H7 (cell line): ENCODE results near the gene FGF13. TPM values are rescaled to one million over a fixed set of nuclear protein-coding genes. Genes with fewer than 3 reads are reported as not detected.

Source experiments
- DNase-seq: peaks from one replicate; pipeline ENCODE4 v3.0.0; 2012
- H3K27me3 ChIP-seq: 2 replicates; pipeline ENCODE4 v1.6.0; 2011; ENCODE audit warnings: mild to moderate bottlenecking, low read length; ENCODE audit not compliant: control insufficient read depth, insufficient read depth
- H3K36me3 ChIP-seq: replicated peaks from 2 replicates; pipeline ENCODE4 v1.5.1; 2011; ENCODE audit warnings: low read length; ENCODE audit not compliant: control insufficient read depth, insufficient read depth
- H3K4me3 ChIP-seq: 2 replicates; pipeline ENCODE4 v1.5.1; 2011; ENCODE audit warnings: low read depth, mild to moderate bottlenecking, control low read depth, low read length, moderate library complexity; ENCODE audit not compliant: insufficient read depth
- total RNA-seq: library from RNA; depleted of rRNA; stranded (reverse); fragments of >200 nt; shearing (Covaris generic); gene quantifications from 2 replicates; pipeline ENCODE4 v1.2.3, GENCODE V29; 2014; rRNA removed

FGF13 gene
- 81.2 and 96.9 TPM in 2 replicates for total RNA-seq

DNA sequence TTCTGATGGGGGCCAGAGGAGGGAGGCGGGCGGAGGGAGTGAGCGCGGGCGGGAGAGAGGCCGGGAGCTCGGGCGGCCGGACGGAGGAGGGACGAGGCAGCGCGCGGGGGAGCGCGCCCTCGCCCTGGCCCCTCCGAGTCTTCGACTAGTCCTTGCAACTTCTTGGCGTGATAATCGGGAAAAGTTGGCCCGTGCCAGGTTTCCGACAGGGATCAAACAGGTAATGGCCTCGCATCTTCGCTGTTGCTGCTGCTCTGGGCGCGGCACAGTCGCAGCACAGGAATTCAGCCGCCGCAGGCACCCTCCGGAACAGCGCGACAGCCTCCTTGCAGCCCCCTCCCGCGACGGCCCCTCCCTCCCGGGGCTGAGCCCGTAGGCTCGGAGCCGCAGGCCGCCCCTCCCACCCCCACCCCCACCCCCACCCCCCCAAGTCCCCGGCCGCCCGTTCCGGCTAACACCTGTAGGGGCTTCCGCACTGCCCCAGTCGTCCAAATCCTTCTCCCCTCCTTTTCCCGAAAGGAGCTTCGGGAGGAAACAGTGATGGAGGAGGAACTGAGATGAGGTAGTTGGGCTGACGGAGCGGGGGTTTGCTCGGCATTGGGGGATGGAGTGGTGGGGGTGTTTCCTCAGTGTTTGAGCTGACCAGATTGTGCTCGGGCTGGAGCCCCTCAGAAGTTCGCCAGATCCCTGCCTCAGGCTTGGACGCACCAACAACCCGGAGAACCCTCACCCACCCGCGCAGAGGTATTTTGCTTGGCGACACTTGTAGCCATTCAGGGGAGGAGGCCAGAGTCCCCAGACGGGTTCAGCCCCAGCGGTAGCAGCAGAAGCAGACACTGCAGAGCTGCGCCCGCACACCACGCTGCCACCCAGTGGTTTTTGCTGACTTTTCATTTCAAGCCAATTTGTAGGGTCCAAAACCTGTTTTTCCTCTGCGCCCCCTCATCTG lies at the start of gene FGF13:
Gene FGF13, minus strand, starts transcription at position 319 of the 949 bp plus-strand sequence. CDS start 714 bp downstream, outside the sequence.
- Histone ChIP-seq H3K4me3 (peak within 1 kb of the TSS; percentile 86), H3K36me3 (peaks cover 5% of the 10 kb centered on the region), H3K27me3 (peaks cover 2% of the 10 kb centered on the region; the same call in 1 of the 2 replicates)
- peak; percentile 89 for DNase-seq

DNA sequence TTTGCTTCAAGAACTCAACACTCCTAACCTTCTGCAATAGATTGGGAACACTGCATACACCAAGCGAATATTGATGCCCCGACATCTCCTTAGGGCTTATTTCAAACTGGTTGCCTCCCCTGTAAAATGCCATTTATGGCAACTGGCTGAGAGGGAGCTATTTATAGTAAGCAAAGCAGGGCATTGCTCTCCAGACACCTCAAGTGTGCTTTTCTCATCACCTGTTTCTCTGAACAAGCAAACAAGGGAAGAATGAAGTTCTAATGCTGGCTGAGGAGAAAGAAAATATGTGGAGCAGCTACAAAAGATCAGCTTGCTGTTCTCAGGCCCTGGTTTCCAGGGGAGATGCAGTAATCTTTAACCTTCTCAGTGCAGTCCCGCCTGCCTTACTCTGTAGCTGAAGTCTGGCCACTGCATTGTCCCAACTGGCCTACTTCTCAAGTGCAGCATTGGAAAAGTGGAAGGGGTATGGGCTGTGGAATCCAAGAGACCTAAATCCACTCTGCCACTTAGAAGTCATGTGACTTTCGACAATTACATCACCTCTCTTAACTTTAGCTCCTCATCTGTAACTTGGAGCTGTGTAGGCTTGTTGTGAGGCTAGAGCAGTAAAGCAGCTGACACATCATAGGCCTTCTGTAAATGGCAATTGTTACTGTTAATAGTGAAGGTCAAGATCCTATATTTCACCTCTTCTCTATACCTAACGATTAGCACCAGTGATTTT lies 47.9 kb upstream of the FGF13 start:
- Histone ChIP-seq H3K4me3 (no peak overlapping the region), H3K27me3 (no peaks in the 10 kb centered on the region), H3K36me3 (no peaks in the 10 kb centered on the region)
- no peak for DNase-seq

DNA sequence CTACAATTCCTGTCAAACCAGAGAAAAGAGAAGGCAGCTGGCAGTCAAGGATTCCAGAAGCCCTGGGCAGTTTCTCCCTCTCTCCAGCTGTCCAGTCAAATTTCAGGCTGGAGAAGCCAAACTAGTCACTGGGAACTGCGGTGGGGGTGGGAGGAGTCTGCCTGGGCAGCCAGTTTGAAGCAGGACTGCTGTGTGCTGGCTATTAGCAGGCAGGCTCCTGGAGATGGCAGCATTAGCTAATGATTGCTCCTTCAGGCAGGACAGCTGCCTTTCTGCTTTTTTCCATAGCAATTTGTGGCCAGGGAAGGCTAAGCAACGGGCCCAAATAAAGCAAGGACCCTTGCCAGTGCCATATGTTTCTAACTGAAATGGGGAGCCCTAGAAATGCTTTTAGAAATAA lies 44.7 kb upstream of the FGF13 start:
- Histone ChIP-seq H3K4me3 (no peak overlapping the region), H3K36me3 (no peaks in the 10 kb centered on the region), H3K27me3 (no peaks in the 10 kb centered on the region)
- peak; percentile 17 for DNase-seq

DNA sequence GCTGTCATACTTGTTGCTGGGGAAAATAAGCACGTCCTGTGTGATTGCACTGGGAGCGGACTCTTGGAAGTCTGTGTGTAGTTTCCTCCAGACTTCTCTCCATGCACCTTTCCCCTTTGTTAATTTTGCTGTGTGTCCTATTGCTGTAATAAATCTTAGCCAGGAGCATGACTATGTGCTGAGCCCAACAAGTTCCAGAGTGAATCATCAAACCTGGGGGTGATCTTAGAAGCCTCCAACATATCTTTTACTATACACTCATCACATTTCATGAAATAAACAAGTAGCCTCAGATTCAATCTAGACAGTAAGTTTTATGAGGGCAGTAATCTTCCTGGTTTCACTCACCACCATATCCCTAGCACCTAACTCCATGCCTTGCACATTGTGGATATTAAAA lies 43.3 kb upstream of the FGF13 start:
- H3K27me3 ChIP-seq, result no peaks in the 10 kb centered on the region
- H3K36me3 ChIP-seq, result no peaks in the 10 kb centered on the region
- H3K4me3 ChIP-seq, result no peak overlapping the region
- DNase-seq, result no peak

DNA sequence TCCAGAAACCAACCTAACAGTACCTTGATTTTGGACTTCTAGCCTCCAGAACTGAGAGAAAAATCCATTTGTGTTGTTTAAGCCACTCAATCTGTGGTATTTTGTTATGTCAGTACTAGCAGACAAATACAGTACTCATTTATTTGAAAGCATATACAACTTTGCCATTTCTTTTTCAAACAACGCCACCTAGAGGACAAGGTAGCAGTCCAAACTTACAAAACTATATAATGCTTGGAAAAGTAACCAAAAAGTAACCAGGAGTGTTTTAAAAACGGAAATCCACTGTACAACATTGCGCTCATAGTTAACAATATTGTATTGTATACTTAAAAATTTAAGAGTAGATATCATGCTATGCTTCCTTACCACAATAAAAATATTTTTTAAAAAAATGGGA lies 37.0 kb upstream of the FGF13 start:
- DNase-seq, result no peak
- Histone ChIP-seq H3K36me3 (no peaks in the 10 kb centered on the region), H3K4me3 (no peak overlapping the region), H3K27me3 (no peaks in the 10 kb centered on the region)

DNA sequence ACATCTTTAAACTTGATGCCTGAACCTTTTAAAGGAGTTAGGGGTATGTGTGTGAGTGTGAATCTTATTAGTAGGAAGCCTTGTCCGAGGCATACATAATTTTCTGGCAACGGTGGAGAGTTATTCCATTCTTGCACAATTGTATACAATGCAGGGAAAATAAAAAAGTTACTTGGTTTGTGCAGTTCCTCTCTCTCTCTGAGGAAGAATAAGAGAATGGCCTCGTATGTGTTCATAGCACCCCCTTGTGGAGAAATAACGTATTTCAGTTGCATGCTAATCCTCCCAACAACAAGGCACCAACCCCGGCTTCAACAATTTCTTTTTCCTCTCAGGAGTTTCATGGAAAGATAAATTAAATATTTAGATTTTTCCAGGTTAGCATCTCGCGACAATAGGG lies 33.7 kb upstream of the FGF13 start:
- H3K27me3 ChIP-seq, result no peaks in the 10 kb centered on the region
- H3K36me3 ChIP-seq, result no peaks in the 10 kb centered on the region
- no peak overlapping the region for H3K4me3 ChIP-seq
- DNase-seq, result peak; percentile 8

DNA sequence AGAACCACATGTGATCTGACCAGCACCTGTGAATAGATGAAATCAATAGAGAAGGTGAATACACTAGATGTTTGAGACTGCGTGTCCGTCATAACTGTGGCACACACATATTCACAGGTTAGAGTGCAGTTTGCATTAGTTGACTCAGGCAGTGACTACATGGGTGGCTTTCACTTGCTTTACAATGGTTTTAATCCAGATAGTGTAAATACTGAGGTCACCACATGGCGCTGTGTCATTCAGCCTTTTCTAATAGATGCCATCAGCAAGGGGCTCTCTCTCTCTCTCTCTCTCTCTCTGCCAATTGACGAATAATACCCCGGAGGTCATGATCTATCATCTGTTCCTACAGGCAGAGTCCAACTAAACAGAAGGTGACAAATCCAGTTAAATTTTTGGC lies 30.7 kb upstream of the FGF13 start:
- no peak overlapping the region for H3K4me3 ChIP-seq
- DNase-seq, result no peak
- H3K27me3 ChIP-seq, result no peaks in the 10 kb centered on the region
- H3K36me3 ChIP-seq, result no peaks in the 10 kb centered on the region

DNA sequence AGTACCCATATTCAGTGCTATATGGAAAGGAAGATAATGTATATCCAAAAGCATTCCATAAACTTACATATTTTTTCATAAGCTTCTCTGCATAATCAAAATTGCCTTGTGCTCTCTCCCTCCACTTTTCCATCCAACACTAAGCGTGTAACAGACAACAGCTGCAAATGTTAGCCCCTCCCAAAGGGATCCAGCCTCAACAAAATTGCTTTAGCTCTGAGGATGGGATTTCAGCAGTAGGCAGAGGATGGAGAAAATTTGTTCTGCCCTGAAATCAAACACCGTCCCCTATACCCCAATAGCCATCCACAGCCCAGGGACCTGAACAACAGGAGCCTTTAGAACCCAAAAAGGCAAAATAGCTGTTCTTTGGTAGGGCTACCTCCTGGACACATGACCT lies 28.8 kb upstream of the FGF13 start:
- no peak for DNase-seq

DNA sequence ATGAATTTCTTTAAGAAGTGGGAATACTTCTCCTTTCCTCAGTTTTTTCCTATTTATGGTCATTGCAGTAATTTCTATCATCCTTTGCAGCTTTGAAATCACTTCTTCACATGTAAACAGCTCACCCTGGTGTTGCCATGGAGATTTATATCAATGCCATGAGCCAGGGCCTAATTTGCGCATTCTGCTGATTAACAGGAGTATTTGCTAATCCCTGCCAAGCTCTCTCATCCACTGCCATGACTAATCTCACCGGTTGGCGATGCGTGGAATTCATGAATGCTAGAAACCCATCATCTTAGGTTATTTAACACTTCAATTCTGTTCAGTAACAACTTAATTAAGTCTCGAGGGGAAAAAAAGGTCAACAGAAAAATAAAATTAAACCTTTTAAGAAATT lies 11.8 kb upstream of the FGF13 start:
- no peaks in the 10 kb centered on the region for H3K36me3 ChIP-seq
- no peak for DNase-seq
- no peaks in the 10 kb centered on the region for H3K27me3 ChIP-seq
- no peak overlapping the region for H3K4me3 ChIP-seq

More for the DNA sequence above, 28.8 kb upstream of the FGF13 start:
- no peaks in the 10 kb centered on the region for H3K36me3 ChIP-seq
- no peaks in the 10 kb centered on the region for H3K27me3 ChIP-seq
- no peak overlapping the region for H3K4me3 ChIP-seq

DNA sequence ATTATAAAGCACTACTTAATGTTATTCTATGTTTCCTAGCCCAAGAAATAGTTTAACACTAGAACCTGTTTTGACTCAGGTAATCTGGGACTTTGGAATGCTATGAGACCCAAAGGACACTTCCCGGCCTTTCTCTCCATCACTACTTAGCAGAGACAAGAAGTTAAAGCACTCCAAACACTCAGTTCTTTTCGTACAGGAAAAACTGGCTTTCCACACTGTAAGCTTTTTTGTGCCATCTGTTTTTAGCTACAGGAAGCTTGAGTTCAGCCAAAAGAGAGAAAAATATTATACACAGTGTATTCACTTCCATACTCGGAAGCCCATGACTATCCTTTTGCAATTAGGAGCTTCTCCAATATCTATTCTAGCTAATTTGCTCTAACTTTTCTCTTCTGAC lies 7.9 kb upstream of the FGF13 start:
- Histone ChIP-seq H3K27me3 (no peaks in the 10 kb centered on the region), H3K36me3 (no peaks in the 10 kb centered on the region; the same call in none of the 2 replicates), H3K4me3 (no peak overlapping the region)
- DNase-seq, result no peak

DNA sequence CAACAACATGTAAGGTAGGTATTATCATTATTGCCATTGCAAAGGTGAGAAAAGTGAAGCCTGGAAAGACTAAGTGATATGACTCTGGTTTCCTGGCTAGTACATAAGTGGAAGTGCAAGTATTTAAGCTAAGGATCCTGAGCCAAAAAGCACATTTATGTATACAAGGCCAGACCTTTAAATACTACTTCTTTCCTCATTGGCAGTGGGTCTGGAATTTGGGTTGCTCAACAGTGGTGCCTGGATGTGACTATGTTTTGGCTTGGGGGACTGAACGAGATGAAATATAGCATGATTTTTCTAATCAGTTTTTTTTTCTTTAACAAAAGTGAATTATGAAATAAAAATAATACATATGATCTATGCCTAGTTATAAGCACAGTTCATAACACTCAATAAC lies 7.4 kb upstream of the FGF13 start:
- H3K27me3 ChIP-seq, result no peaks in the 10 kb centered on the region

DNA sequence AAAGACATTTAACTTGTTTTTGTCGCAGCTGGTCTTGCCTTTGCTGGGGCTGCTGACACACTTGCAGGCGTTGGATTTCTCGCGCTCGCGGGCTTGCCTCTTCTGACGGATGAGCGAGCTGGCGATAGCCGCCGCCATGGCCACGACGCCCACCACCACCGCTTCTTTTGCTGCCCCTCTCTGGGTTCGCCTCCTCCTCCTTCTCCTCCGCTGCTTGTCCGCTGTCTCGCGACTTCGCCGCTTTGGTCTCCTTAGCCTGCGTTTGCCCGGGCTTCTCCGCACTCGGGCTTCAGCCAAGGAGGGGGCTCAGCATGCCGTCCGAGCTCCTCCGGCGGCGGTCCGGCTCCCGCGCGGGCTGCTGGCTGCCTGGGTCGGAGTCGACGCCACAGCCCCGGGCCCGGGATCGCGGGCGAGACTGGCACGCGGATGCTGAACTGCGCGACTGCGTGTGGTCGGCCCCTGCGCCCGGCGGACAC lies 613 bp downstream of the FGF13 start:
- peaks cover 2% of the 10 kb centered on the region; the same call in 1 of the 2 replicates for H3K27me3 ChIP-seq
- peak; percentile 72 for DNase-seq
- H3K36me3 ChIP-seq, result peaks cover 5% of the 10 kb centered on the region
- H3K4me3 ChIP-seq, result peak overlapping the region; percentile 86

More for the DNA sequence above, 7.4 kb upstream of the FGF13 start:
- H3K36me3 ChIP-seq, result no peaks in the 10 kb centered on the region; the same call in none of the 2 replicates
- no peak overlapping the region for H3K4me3 ChIP-seq
- no peak for DNase-seq

DNA sequence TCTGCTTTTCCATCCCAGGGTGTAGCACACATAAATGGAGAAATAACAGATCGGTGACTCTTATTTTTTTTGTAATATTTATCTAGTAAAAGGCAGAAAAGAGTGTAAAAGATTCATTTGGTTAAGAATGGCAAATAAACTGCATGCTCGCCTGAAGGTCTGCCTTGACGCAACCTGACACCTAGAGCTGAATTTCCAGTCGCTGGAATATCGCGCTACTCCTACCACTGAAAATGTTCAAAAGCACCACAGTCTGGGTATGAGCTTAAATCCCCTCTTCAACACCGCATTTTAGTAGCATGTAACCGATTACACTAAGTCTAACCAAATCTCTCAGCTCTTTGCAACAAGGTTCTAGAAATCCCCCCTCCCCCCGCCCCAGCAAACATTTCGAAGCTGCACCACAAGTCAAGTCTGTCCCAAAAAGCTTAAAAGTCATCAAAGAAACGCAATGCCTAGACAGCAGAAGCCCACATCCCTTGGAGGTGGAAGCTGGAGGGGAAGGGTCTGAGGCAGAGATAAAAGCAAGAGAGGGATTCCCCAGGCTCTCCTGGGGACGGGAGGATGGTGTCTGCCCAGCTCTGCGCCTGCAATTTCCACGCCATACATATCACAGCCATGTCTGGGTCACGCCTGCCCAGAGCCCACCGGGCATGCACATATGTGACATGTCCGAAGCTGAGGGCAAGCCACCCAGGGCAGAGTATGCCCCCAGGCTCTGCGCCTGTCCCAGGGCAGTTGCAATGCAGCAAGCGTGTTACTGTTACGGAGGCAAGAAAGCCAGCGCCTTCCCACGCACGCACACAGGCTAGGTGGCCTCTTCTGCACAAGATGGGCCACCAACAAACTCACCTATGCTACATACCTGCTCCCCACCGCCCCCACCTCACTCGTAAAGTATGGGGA lies 1.4 kb downstream of the FGF13 start:
- Histone ChIP-seq H3K27me3 (peaks cover 2% of the 10 kb centered on the region; the same call in 1 of the 2 replicates), H3K36me3 (peaks cover 5% of the 10 kb centered on the region), H3K4me3 (peak overlapping the region; percentile 86)
- peak; percentile 43 for DNase-seq

DNA sequence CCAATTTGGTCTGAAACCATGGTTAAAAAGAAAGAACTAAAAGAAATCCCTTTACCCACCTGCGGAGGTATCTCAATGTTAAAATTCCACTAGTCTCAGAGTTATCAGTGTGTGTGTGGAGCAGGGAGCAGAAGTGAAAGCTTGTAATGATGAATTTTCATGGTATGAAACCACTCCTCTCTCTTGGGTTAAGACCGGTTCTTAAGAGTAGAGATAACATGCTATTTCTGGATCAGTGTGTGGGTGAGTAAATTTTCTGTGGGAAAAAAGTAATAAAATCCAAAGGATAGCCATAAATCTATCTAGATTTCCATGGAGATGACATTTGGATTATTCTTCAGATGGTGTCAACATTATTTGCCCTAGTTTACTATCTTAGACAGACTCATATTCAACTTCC lies 3.2 kb downstream of the FGF13 start:
- no peak overlapping the region for H3K4me3 ChIP-seq
- no peak for DNase-seq
- H3K27me3 ChIP-seq, result peaks cover 2% of the 10 kb centered on the region; the same call in 1 of the 2 replicates
- peaks cover 5% of the 10 kb centered on the region for H3K36me3 ChIP-seq
